Stomach (tissue), 9 donors: ENCODE results near the gene LEMD3. TPM values are rescaled to one million over a fixed set of nuclear protein-coding genes. Genes with fewer than 3 reads are reported as not detected.

ENCODE experiments used
- DNase-seq, 2 donors: peaks; one replicate each; pipeline versions ENCODE4 v3.0.0 to v3.0.0-alpha.2; 2013 to 2019
- H3K27ac ChIP-seq, 5 donors: fragments of 200-600 bp in 4 of 5; sonication (generic) in 4 of 5; one replicate each; pipeline ENCODE4 v1.5.1; 2013 to 2019; ENCODE audit warnings: mild to moderate bottlenecking in 1 of 5, moderate library complexity in 1 of 5
- H3K27me3 ChIP-seq, 3 donors: fragments of 200-600 bp; sonication (generic); one replicate each; pipeline ENCODE4 v1.5.1; 2017 to 2019; ENCODE audit warnings: mixed run types in 1 of 3
- H3K36me3 ChIP-seq, 4 donors: fragments of 200-600 bp; sonication (generic); 1 replicate in 3 of 4; 2 replicates in 1 of 4; pipeline ENCODE4 v1.5.1; 2016 to 2019
- H3K4me1 ChIP-seq, 4 donors: fragments of 200-600 bp; sonication (generic); one replicate each; pipeline ENCODE4 v1.5.1; 2016 to 2019
- H3K4me3 ChIP-seq, 4 donors: fragments of 200-600 bp; sonication (generic) in 3 of 4; one replicate each; pipeline ENCODE4 v1.5.1; 2016 to 2019; ENCODE audit warnings: mild to moderate bottlenecking in 1 of 4
- H3K9me3 ChIP-seq, 4 donors: fragments of 200-600 bp; sonication (generic); one replicate each; pipeline ENCODE4 v1.5.1; 2016 to 2019
- EP300 ChIP-seq: sonication (generic); formaldehyde crosslinking; IDR thresholded peaks from one replicate; pipeline ENCODE4 v1.6.1; 2017; ENCODE audit warnings: antibody characterized with exemption
- POLR2A ChIP-seq, 4 donors: fragments of 450-650 bp; IDR thresholded peaks; one replicate each; pipeline ENCODE4 v1.6.1; 2016; ENCODE audit warnings: antibody characterized with exemption in 4 of 4, control low read depth in 2 of 4, mild to moderate bottlenecking in 1 of 4, moderate library complexity in 1 of 4
- POLR2AphosphoS5 ChIP-seq, 3 donors: sonication (generic); formaldehyde crosslinking; IDR thresholded peaks; one replicate each; pipeline ENCODE4 v1.6.1; 2016; ENCODE audit warnings: antibody characterized with exemption in 3 of 3
- WGBS, 5 donors: extraction: QIAGEN DNeasy Blood & Tissue Kit in 3 of 5; methylation state at CpG; one replicate each; pipeline versions ENCODE4 v1.1.5 to v1.1.7; 2013 to 2018; 5-methylcytosine and 5-hydroxymethylcytosine counted together
- intact Hi-C: fragments of 100-400 bp; cut with DNase I; formaldehyde crosslinking; loops from one replicate; pipeline ENCODE4 v1.15.1; 2023; ENCODE audit warnings: low total_unique reads
- polyA plus RNA-seq, 3 donors: library from polyadenylated mRNA; stranded (reverse); fragments of 200-250 nt; gene quantifications; one replicate each; pipeline ENCODE4 v1.2.3, GENCODE V29; 2013
- total RNA-seq, 5 donors: library from RNA; depleted of rRNA; stranded (reverse); fragments of >200 nt; gene quantifications; one replicate each; pipeline versions ENCODE4 v1.1.0 to v1.2.3, GENCODE V29; 2014 to 2016
- TF ChIP-seq, protein P1 (sequence below), 7 experiments: fragments of 450-650 bp in 4 of 7; fragments of 200-600 bp in 3 of 7; sonication (generic) in 3 of 7; IDR thresholded peaks; one replicate each; pipeline ENCODE4 v1.5.1; 2016 to 2019; ENCODE audit warnings: antibody characterized with exemption in 7 of 7, control low read depth in 2 of 7, mild to moderate bottlenecking in 1 of 7
- donor health status: healthy with polysubstance abuse.
- donor health status: Bipolar disorder and iron deficiency.
- donor health status: healthy.

LEMD3 gene
- total and polyA plus RNA-seq, 8 donors: 2.7 to 230 (median 18.9) TPM

DNA sequence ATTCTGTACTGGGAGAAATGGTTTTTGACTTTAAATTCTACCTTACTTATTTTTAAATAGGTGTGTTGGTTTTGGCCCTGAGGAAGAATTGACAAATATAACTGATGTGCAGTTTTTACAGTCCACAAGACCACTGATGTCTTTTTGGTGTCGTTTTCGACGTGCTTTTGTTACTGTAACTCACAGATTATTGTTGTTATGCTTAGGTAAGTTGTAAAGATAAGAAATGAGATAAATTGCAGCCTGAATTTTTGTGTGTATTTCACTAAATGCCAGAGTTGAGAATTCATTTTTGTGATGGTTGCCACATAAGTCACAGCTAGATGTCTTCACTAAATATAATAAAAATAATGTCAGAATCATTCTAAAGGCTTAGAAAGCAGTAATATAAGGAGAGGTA is 69.2 kb downstream of the LEMD3 start:
- Histone ChIP-seq H3K4me1 (no peaks in the 10 kb centered on the region), H3K36me3 (peaks cover 9 to 40% (median 36%) of the 10 kb centered on the region in 4 donors), H3K27ac (no peak overlapping the region), H3K4me3 (no peak overlapping the region), H3K27me3 (no peaks in the 10 kb centered on the region), H3K9me3 (no peaks in the 10 kb centered on the region)
- WGBS, 5 donors: 79 to 86% (median 86%) methylated on average over 3 of the region's 3 CpGs
- intact Hi-C loops: no loop called here
- TF ChIP-seq EP300: no peak
- TF ChIP-seq POLR2AphosphoS5 (IDR thresholded peaks at IDR 0.05): no peak
- TF ChIP-seq, protein P1, sequence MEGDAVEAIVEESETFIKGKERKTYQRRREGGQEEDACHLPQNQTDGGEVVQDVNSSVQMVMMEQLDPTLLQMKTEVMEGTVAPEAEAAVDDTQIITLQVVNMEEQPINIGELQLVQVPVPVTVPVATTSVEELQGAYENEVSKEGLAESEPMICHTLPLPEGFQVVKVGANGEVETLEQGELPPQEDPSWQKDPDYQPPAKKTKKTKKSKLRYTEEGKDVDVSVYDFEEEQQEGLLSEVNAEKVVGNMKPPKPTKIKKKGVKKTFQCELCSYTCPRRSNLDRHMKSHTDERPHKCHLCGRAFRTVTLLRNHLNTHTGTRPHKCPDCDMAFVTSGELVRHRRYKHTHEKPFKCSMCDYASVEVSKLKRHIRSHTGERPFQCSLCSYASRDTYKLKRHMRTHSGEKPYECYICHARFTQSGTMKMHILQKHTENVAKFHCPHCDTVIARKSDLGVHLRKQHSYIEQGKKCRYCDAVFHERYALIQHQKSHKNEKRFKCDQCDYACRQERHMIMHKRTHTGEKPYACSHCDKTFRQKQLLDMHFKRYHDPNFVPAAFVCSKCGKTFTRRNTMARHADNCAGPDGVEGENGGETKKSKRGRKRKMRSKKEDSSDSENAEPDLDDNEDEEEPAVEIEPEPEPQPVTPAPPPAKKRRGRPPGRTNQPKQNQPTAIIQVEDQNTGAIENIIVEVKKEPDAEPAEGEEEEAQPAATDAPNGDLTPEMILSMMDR (IDR thresholded peaks at IDR 0.05): no peak
- no peak for TF ChIP-seq POLR2A (IDR thresholded peaks at IDR 0.05)
- no peak for DNase-seq

DNA sequence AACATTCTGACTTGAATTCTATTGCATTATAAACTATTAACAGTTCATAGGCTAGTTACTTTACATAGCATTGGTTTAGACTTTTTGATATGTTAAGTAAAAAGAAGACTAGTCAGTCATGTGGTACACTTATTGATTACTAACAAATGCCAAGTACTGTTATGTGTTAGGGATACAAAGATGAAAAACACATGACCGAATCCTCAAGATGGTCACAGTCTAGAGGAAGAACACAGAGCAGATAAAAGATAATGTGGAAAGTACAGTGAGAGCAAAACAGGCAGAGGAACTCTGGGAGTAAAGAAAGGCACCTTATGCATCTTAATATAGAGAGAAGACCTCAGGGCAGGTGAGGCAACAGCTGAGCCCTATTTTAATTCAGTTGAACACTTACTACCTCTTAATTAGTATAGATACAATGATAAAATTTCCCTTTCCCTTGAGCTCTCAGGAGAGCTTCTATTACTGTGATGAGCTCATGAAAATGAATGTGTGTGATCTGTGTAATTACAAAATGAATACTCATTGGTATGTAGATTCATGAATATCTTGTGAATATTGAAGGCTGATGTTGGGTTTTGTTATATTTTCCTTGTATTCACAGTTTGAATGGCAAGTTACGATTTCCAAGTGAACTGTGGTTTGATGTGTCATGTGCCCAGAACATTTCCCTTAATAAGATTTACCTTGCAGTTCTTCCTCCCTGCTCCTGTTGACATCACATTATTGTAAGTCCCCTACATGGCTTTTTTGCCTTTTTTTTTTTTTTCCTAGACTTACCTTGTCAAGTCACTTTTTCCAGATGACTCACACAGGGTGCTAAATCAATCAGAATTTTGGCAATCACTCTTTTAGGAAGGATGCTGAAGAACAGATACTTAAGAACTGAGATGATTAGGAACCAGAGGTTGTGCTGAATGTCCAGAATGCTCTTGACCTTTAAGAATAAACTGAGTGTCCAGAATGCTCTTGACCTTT is 79.6 kb downstream of the LEMD3 start:
- H3K4me3 ChIP-seq: no peak overlapping the region
- intact Hi-C loops: no loop called here
- peaks cover 0 to 39% (median 27%) of the 10 kb centered on the region in 4 donors for H3K36me3 ChIP-seq
- H3K9me3 ChIP-seq: no peaks in the 10 kb centered on the region
- no peak for DNase-seq
- no peaks in the 10 kb centered on the region for H3K4me1 ChIP-seq
- H3K27me3 ChIP-seq: no peaks in the 10 kb centered on the region
- no peak overlapping the region for H3K27ac ChIP-seq
- WGBS, 5 donors: 87 to 96% (median 90%) methylated on average over 2 of the region's 2 CpGs
- TF ChIP-seq, protein P1 (IDR thresholded peaks at IDR 0.05): no peak
- no peak for TF ChIP-seq POLR2A (IDR thresholded peaks at IDR 0.05)
- TF ChIP-seq EP300: no peak
- TF ChIP-seq POLR2AphosphoS5 (IDR thresholded peaks at IDR 0.05): no peak

DNA sequence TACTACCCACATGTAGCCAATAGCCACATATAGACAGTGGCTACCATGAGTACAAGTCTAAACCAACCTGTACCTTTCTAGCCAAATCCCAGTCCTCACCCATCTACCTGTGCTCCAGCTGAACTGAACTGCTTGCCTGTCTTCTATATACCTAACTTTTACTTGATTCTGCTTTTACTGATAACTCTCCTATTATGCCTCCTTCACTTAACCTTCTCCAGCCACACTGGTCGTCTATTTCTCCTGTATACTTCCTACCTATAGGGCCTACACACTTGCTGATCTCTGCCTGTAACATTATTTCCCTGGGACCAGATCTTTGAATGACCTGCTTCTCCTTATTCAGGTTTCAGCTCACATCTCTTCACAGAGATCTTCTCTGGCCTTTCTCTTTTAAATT is 83.1 kb downstream of the LEMD3 start:
- intact Hi-C loops: no loop called here
- TF ChIP-seq, protein P1 (IDR thresholded peaks at IDR 0.05): no peak
- TF ChIP-seq POLR2AphosphoS5 (IDR thresholded peaks at IDR 0.05) (no peak), EP300 (no peak), POLR2A (IDR thresholded peaks at IDR 0.05) (no peak)
- no peak overlapping the region for H3K4me3 ChIP-seq
- 51 to 75% (median 63%) methylated on average over 1 of the region's 1 CpG for WGBS, 5 donors
- DNase-seq: no peak
- H3K27ac ChIP-seq: no peak overlapping the region
- H3K9me3 ChIP-seq: no peaks in the 10 kb centered on the region
- H3K27me3 ChIP-seq: no peaks in the 10 kb centered on the region
- H3K4me1 ChIP-seq: no peaks in the 10 kb centered on the region
- H3K36me3 ChIP-seq: peaks cover 0 to 6% (median 2%) of the 10 kb centered on the region in 4 donors

DNA sequence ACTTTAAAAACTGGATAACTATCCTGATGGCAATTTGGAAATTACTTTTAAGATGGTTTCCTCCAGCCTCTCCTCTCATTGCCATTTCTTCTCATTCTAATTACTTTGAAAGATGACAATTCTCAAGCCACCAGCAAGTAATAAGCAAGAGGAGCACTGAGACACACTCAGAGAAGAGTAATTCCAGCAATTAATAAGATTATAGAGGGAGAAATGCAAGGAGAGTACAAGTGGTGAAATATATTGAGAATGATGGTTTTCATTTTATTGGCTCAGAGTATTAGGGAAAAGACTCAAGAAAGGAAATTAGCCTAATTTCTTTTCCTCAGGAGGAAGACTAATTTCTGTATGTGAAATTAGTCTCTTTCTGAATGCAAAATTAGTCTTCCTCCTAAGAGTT is 88.6 kb downstream of the LEMD3 start:
- Histone ChIP-seq H3K4me3 (no peak overlapping the region), H3K36me3 (no peaks in the 10 kb centered on the region), H3K27ac (no peak overlapping the region), H3K27me3 (no peaks in the 10 kb centered on the region), H3K4me1 (no peaks in the 10 kb centered on the region), H3K9me3 (no peaks in the 10 kb centered on the region)
- TF ChIP-seq POLR2A (IDR thresholded peaks at IDR 0.05) (no peak), POLR2AphosphoS5 (IDR thresholded peaks at IDR 0.05) (no peak), EP300 (no peak)
- TF ChIP-seq, protein P1 (IDR thresholded peaks at IDR 0.05): no peak
- intact Hi-C loops: no loop called here
- no peak for DNase-seq
